Measurements from ENCODE around the gene TP53BP1. TPM values are rescaled to one million over a fixed set of nuclear protein-coding genes. Genes with fewer than 3 reads are reported as not detected.

Gene TP53BP1
- total and polyA plus RNA-seq, 2 experiments from 2014 or later = 20.1 to 46.4 TPM

DNA sequence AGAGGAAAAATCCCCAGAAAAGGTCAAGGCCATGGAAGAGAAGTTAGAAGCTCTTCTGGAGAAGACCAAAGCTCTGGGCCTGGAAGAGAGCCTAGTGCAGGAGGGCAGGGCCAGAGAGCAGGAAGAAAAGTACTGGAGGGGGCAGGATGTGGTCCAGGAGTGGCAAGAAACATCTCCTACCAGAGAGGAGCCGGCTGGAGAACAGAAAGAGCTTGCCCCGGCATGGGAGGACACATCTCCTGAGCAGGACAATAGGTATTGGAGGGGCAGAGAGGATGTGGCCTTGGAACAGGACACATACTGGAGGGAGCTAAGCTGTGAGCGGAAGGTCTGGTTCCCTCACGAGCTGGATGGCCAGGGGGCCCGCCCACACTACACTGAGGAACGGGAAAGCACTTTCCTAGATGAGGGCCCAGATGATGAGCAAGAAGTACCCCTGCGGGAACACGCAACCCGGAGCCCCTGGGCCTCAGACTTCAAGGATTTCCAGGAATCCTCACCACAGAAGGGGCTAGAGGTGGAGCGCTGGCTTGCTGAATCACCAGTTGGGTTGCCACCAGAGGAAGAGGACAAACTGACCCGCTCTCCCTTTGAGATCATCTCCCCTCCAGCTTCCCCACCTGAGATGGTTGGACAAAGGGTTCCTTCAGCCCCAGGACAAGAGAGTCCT is 33.4 kb upstream of the TP53BP1 start:
- in situ Hi-C loops (cut with MboI) = no loop called here

DNA sequence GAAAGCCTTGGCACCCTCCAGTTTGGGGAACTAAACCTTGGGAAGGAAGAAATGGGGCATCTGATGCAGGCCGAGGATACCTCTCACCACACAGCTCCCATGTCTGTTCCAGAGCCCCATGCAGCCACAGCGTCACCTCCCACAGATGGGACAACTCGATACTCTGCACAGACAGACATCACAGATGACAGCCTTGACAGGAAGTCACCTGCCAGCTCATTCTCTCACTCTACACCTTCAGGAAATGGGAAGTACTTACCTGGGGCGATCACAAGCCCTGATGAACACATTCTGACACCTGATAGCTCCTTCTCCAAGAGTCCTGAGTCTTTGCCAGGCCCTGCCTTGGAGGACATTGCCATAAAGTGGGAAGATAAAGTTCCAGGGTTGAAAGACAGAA is 32.2 kb upstream of the TP53BP1 start:
- H3K27ac ChIP-seq = no peak overlapping the region
- H3K9me3 ChIP-seq (ENCODE audit: low read depth) = no peaks in the 10 kb centered on the region
- in situ Hi-C loops (cut with MboI) = no loop called here
- DNase-seq = no peak
- no peak overlapping the region for H3K9ac ChIP-seq
- peaks cover 4% of the 10 kb centered on the region; the same call in 1 of the 2 replicates for H4K20me1 ChIP-seq (ENCODE audit: insufficient read depth)
- peaks cover 26% of the 10 kb centered on the region for H3K79me2 ChIP-seq (ENCODE audit: insufficient read depth)
- peaks cover 6% of the 10 kb centered on the region; the same call in 1 of the 2 replicates for H3K4me1 ChIP-seq (ENCODE audit: insufficient read depth)
- H3F3A ChIP-seq (ENCODE audit: insufficient read depth) = peaks cover 4% of the 10 kb centered on the region; the same call in 1 of the 2 replicates
- TF ChIP-seq EZH2 (IDR thresholded peaks at IDR 0.05; ENCODE audit: insufficient read depth, poor library complexity, severe bottlenecking) (no peak), EZH2phosphoT487 (IDR thresholded peaks at IDR 0.05; ENCODE audit: insufficient read depth, low read depth) (no peak)
- no peak overlapping the region for H3K4me3 ChIP-seq
- WGBS, 2 experiments (ENCODE audit: low coverage in 1 of 2, low lambda C conversion rate in 2 of 2, missing lambda C conversion rate in 2 of 2) = 87 to 91% methylated on average over 4 of the region's 4 CpGs
- H3K27me3 ChIP-seq (replicated peaks; ENCODE audit: insufficient read depth) = no peaks in the 10 kb centered on the region
- no peak overlapping the region for H3K4me2 ChIP-seq (ENCODE audit: unreplicated experiment)
- no peaks in the 10 kb centered on the region for H3K9me2 ChIP-seq (ENCODE audit: insufficient read depth)
- H3K36me3 ChIP-seq (ENCODE audit: low read depth) = peaks cover 30% of the 10 kb centered on the region
- H2AFZ ChIP-seq = no peak overlapping the region

More for the DNA sequence above, 33.4 kb upstream of the TP53BP1 start:
- TF ChIP-seq EZH2 (IDR thresholded peaks at IDR 0.05; ENCODE audit: insufficient read depth, poor library complexity, severe bottlenecking) (no peak), EZH2phosphoT487 (IDR thresholded peaks at IDR 0.05; ENCODE audit: insufficient read depth, low read depth) (no peak)
- Histone ChIP-seq H3K36me3 (ENCODE audit: low read depth) (peaks cover 22% of the 10 kb centered on the region), H3K27me3 (replicated peaks; ENCODE audit: insufficient read depth) (no peaks in the 10 kb centered on the region), H3K4me3 (no peak overlapping the region), H2AFZ (no peak overlapping the region), H3K79me2 (ENCODE audit: insufficient read depth) (peaks cover 24% of the 10 kb centered on the region), H3K9me2 (ENCODE audit: insufficient read depth) (no peaks in the 10 kb centered on the region), H3F3A (ENCODE audit: insufficient read depth) (peaks cover 16% of the 10 kb centered on the region), H3K4me2 (ENCODE audit: unreplicated experiment) (no peak overlapping the region), H3K9me3 (ENCODE audit: low read depth) (no peaks in the 10 kb centered on the region), H3K9ac (no peak overlapping the region), H3K4me1 (ENCODE audit: insufficient read depth) (peaks cover 7% of the 10 kb centered on the region; the same call in 1 of the 2 replicates), H3K27ac (no peak overlapping the region), H4K20me1 (ENCODE audit: insufficient read depth) (peaks cover 4% of the 10 kb centered on the region; the same call in 1 of the 2 replicates)
- 81 to 82% methylated on average over 11 of the region's 11 CpGs for WGBS, 2 experiments (ENCODE audit: low coverage in 1 of 2, low lambda C conversion rate in 2 of 2, missing lambda C conversion rate in 2 of 2)
- no peak for DNase-seq

DNA sequence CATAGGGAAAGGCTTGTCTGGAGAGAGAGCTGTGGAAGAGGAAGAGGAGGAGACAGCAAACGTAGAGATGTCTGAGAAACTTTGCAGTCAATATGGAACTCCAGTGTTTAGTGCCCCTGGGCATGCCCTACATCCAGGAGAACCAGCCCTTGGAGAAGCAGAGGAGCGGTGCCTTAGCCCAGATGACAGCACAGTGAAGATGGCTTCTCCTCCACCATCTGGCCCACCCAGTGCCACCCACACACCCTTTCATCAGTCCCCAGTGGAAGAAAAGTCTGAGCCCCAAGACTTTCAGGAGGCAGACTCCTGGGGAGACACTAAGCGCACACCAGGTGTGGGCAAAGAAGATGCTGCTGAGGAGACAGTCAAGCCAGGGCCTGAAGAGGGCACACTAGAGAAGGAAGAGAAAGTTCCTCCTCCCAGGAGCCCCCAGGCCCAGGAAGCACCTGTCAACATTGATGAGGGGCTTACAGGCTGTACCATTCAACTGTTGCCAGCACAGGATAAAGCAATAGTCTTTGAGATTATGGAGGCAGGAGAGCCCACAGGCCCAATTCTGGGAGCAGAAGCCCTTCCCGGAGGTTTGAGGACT is 31.4 kb upstream of the TP53BP1 start:
- Histone ChIP-seq H3K9me2 (ENCODE audit: insufficient read depth) (no peaks in the 10 kb centered on the region), H3K27me3 (replicated peaks; ENCODE audit: insufficient read depth) (no peaks in the 10 kb centered on the region), H2AFZ (no peak overlapping the region), H3K4me3 (no peak overlapping the region), H3K4me2 (ENCODE audit: unreplicated experiment) (no peak overlapping the region), H3K79me2 (ENCODE audit: insufficient read depth) (peaks cover 34% of the 10 kb centered on the region), H3K9ac (no peak overlapping the region), H4K20me1 (ENCODE audit: insufficient read depth) (peaks cover 4% of the 10 kb centered on the region; the same call in 1 of the 2 replicates), H3K4me1 (ENCODE audit: insufficient read depth) (peaks cover 2% of the 10 kb centered on the region; the same call in 1 of the 2 replicates), H3K27ac (no peak overlapping the region), H3K9me3 (ENCODE audit: low read depth) (no peaks in the 10 kb centered on the region), H3K36me3 (ENCODE audit: low read depth) (peaks cover 30% of the 10 kb centered on the region), H3F3A (ENCODE audit: insufficient read depth) (no peaks in the 10 kb centered on the region)
- DNase-seq = no peak
- in situ Hi-C loops (cut with MboI) = no loop called here
- 94 to 96% methylated on average over 4 of the region's 4 CpGs for WGBS, 2 experiments (ENCODE audit: low coverage in 1 of 2, low lambda C conversion rate in 2 of 2, missing lambda C conversion rate in 2 of 2)
- TF ChIP-seq EZH2phosphoT487 (IDR thresholded peaks at IDR 0.05; ENCODE audit: insufficient read depth, low read depth) (no peak), EZH2 (IDR thresholded peaks at IDR 0.05; ENCODE audit: insufficient read depth, poor library complexity, severe bottlenecking) (no peak)

DNA sequence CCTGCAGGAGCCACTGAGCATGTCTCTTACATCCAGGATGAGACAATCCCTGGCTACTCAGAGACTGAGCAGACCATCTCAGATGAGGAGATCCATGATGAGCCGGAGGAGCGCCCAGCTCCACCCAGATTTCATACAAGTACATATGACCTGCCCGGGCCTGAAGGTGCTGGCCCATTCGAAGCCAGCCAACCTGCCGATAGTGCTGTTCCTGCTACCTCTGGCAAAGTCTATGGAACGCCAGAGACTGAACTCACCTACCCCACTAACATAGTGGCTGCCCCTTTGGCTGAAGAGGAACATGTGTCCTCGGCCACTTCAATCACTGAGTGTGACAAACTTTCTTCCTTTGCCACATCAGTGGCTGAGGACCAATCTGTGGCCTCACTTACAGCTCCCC is 30.7 kb upstream of the TP53BP1 start:
- Histone ChIP-seq H3K9me3 (ENCODE audit: low read depth) (no peaks in the 10 kb centered on the region), H3K79me2 (ENCODE audit: insufficient read depth) (peaks cover 41% of the 10 kb centered on the region), H3K4me2 (ENCODE audit: unreplicated experiment) (no peak overlapping the region), H3K27me3 (replicated peaks; ENCODE audit: insufficient read depth) (no peaks in the 10 kb centered on the region), H3K4me3 (no peak overlapping the region), H3F3A (ENCODE audit: insufficient read depth) (no peaks in the 10 kb centered on the region), H3K9me2 (ENCODE audit: insufficient read depth) (no peaks in the 10 kb centered on the region), H2AFZ (no peak overlapping the region), H3K36me3 (ENCODE audit: low read depth) (peaks cover 30% of the 10 kb centered on the region), H4K20me1 (ENCODE audit: insufficient read depth) (peaks cover 4% of the 10 kb centered on the region; the same call in 1 of the 2 replicates), H3K4me1 (ENCODE audit: insufficient read depth) (peaks cover 6% of the 10 kb centered on the region; the same call in 1 of the 2 replicates), H3K9ac (no peak overlapping the region), H3K27ac (no peak overlapping the region)
- in situ Hi-C loops (cut with MboI) = no loop called here
- DNase-seq = no peak
- WGBS, 2 experiments (ENCODE audit: low coverage in 1 of 2, low lambda C conversion rate in 2 of 2, missing lambda C conversion rate in 2 of 2) = 92 to 99% methylated on average over 7 of the region's 7 CpGs
- TF ChIP-seq EZH2phosphoT487 (IDR thresholded peaks at IDR 0.05; ENCODE audit: insufficient read depth, low read depth) (no peak), EZH2 (IDR thresholded peaks at IDR 0.05; ENCODE audit: insufficient read depth, poor library complexity, severe bottlenecking) (no peak)

Data from GM23248 (cell line).